ENCODE results near the gene SOAT2.
A peak's percentile ranks its signal among the peaks of the same experiment; 100 is the strongest.

- TF ChIP-seq, protein P1, sequence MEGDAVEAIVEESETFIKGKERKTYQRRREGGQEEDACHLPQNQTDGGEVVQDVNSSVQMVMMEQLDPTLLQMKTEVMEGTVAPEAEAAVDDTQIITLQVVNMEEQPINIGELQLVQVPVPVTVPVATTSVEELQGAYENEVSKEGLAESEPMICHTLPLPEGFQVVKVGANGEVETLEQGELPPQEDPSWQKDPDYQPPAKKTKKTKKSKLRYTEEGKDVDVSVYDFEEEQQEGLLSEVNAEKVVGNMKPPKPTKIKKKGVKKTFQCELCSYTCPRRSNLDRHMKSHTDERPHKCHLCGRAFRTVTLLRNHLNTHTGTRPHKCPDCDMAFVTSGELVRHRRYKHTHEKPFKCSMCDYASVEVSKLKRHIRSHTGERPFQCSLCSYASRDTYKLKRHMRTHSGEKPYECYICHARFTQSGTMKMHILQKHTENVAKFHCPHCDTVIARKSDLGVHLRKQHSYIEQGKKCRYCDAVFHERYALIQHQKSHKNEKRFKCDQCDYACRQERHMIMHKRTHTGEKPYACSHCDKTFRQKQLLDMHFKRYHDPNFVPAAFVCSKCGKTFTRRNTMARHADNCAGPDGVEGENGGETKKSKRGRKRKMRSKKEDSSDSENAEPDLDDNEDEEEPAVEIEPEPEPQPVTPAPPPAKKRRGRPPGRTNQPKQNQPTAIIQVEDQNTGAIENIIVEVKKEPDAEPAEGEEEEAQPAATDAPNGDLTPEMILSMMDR (IDR thresholded peaks at IDR 0.05): peak; percentile 94 to 97 (median 96)
- TF ChIP-seq EP300 (IDR thresholded peaks at IDR 0.05): no peak
- TF ChIP-seq POLR2AphosphoS5 (IDR thresholded peaks at IDR 0.05): no peak
Measured at GRCh38 chr12:53159195-53159839, 56.0 kb downstream of the SOAT2 start.
